Measurements from ENCODE around the gene LRP1.
"Not testable (repeated sequence)": the region's sequence is repeated elsewhere in the genome, so short reads cannot be mapped to it uniquely, and the experiment has no call there.

Gene LRP1

DNA sequence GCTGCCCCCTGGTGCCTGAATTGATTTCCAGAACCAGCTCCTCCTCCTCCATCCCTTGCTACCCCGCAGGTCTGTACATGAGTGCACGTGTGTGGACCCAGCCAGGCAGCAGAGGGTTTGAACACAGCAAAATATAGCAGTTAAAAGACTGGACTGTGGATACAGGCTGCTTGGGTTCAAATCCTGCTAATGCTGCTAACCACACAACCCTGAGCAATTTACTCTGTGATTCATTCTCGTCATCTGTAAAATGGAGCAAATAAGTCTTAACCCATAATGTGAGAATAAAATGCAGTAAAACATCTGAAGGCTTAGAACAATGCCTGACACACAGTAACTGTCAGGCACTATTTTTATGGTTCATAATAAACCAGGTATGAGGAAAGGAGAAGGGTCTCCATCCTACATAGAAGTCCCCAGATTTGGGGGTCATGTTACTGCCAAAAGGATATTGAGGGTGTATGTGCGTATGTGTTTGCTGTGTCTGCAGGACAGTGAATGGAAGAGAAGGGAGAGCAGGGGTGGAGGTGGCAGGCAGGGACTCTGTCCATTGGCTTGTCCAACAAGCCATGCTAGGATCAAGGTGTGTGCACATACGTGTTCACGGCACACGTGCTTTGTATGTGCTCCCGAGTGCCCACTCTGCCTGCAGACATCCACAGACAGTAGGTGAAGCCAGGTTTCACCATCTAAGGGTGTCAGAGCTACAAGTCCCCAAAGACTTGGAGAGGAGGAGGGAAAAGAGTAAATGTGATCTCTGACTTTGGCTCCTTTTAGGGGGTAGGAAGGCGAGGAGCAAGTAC lies 15.6 kb upstream of the LRP1 start:
- DNase-seq = peak; percentile 93

DNA sequence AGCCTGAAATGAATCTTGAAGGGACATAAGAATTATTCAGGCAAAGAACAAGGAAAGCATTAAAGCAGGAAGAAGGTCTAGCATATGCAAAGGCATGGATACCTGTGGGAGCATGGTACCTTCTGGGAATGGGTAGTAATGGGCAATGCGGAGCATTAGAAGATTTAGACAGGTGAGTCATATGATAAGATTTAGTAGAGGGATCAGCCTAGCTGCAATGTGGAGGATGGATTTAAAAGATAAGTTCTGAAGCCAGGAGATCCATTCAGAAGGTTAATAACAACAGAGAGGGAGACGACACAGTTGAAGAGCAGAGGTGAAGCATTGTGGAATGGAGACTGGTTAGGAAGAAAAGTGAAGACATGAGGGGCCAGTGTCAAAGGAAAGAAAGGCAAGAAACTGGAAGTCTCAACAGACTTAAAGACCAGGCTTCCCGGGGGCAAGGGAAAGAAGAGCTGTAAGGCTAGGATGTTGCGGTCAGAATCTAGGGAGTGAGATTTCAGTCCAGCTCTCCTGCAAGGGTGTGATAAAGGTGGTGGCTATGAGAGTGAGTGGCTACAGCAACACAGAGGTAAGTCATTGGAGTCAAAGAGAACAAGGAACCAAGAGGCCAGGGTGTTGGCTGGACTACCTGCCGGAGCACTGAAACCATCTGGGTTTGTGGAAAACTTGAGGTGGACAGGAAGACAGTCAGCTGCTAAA lies 11.6 kb upstream of the LRP1 start:
- no peak for DNase-seq

DNA sequence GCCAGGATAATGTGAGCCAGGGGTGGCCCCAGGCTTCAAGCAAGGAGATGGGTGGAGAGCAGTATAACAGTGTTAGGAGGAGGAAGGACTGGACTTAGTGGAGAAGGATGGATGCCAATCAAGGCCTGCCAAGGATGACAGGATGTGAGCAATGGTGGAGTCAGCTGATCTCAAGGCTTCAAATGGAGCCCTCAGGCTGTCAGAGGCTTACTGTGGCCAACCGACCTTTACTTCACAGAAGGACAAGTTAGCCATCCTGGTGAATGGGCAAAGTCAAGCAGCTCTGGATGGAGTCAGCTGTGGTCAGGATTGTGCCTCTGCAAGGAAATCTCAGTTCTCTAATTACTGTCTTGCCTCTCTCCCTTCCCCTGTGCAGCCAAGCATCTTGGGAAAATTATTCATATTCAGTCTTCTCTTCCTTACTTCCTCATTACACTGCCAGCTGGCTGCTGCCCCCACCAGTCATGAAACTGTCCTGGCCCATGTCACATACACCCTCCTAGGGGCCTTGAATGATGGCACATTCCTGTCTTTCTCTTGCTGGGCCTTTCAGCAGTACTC lies 9.5 kb upstream of the LRP1 start:
- DNase-seq = no peak

DNA sequence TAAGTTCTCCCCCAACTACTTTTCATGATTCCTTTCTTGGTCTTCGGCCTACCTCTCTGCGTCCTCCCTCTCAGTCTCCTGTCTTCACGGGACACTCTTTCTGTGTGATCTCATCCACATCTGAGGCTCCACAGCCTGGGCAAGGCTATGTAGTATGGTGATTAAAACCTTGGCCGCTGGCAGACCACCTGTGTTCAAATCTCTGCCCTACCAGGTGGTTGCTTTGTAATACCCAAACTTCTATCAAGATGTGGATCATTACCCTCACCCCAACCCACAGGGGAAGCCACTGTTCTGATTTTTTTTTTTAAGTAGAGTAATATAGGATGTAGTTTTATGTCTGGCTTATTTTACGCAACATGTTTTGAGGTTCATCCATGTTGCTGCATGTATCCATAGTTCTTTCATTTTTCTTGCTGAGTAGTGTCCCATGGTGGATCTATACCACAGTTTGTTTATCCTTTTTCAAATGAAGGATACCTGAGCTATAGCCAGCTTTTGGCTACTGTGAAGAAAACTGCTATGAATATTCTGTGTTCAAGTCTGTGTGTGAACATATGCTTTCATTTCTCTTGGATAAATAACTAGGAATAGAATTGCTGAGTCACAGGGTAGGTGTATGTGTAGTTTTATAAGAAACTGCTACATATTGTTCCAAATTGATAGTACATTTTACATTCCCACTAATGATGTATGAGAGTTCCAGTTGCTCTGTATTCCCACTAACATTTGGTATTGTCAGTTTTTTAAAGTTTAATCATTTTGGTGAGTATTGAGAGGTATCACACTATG lies 8.8 kb upstream of the LRP1 start:
- no peak for DNase-seq

DNA sequence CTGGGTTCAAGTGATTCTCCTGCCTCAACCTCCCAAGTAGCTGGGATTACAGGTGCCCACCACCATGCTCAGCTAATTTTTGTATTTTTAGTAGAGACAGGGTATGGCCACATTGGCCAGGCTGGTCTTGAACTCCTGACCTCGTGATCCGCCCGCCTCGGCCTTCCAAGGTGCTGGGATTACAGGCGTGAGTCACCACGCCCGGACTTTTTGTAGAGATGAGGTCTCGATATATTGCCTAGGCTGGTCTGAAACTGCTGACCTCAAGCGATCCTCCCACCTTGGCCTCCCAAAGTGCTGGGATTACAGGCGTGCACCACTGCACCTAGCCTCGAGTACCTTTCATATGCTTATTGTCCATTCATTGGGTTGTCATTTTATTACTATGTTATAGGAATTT lies 7.6 kb upstream of the LRP1 start:
- not testable (repeated sequence) for DNase-seq

DNA sequence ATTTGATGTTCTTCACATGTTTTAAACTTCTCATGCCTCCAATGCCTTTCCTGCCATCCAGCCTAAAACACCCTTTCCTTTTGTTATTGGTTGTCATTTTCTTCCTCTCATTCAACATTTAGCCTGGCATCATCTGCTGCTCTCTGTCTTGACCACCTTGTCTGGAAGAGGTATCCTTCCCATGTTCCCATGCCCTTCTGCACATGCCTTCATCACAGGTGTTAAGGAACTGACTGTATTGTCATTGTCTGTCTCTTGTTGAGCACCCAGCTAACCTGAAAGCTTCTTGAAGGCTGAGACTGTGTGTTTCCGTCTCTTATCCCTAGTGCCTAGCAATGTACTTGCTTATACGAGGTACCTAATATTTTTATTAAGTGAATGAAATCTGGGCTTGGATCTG lies 4.5 kb upstream of the LRP1 start:
- DNase-seq = no peak

DNA sequence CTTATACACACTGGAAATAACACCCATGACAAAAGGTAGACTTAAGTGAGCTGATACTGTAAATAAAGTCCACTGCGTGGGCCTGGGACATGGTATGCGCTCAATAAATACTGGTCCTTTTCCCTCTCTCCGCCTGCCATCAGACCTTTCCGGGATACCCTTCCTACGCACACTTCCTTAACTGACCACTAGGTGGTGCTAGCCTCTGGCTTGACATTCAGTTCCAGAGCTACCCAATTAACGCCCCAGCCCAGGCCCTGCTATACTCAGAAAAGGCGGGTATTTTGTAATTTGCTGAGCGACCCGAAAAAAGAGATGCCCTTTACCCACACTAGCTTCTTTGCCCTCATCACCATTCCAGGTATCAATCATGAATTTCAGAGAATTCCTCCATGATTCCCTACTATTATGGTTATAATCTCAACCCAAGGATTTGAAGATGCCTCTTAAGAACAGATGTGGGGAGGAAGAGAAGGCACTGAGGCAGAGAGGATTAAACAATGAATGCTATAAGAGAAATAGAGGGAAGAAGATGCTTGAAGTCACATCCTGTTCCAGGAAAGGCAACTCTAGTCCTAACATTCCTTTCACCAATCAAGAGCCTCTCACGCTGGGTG lies 3.9 kb upstream of the LRP1 start:
- DNase-seq = peak; percentile 84

DNA sequence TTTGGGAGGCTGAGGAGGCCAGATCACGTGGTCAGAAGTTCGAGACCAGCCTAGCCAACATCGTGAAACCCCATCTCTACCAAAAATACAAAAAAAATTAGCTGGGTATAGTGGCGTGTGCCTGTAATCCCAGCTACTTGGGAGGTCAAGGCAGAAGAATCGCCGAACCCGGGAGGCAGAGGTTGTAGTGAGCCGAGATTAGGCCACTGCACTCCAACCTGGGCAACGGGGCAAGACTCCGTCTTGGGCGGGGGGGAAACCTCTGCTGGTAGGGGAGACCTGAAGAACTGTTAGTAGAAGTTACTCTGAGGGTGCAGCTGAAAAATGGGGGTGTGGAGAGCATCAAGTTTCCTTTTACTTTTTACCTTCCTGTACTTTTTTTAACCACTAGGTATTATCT lies 2.2 kb upstream of the LRP1 start:
- DNase-seq = no peak

DNA sequence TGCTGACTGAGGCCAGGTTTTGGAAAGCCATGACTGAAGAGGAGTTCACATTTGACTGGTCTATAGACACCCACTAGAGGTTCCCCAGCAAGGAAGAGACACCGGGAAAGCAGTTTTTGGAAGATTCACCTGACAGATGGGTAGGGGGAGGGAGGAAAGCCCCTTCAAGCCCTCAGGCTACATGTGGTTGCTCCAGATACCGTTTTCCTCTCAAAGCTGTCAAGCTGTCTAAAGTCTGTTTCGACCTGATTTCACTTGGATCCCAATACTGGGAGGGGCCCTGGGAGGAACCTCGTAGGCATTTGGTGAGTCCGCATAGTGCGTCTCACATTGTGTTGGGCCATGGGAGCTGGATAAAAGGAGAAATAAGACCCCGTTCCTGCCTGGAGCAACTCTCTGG lies 1.7 kb upstream of the LRP1 start:
- DNase-seq = no peak

DNA sequence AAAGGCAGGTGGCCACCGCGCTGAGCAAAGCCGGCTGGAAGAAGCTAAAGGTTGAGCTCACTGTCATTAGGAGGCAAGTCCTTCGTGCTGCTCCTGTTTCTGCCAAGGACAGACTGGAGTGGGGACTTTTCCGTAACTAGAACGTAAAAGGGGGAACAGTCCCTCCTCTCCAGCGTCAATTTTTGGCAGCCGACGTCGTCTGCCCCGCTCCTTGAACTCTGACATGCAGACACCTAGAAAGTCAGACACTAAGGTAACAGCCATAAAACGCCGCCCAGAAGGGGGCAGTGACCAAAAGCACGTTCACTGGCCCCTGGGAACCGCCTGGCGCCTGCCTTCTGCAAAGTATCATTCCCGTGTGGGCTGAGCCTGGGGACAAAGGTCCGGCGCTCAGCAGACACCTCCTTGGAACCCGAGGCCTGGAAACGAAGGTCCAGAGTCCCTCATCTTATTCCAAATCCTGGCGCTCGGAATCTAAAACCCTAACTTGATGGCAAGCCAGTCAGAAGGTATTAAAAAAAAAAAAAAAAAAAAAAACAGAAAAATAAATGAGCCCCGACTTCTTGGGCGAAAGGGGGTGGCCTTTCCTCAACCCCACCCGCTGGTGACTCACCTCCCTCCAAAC lies 1.1 kb upstream of the LRP1 start:
- DNase-seq = peak; percentile 60

DNA sequence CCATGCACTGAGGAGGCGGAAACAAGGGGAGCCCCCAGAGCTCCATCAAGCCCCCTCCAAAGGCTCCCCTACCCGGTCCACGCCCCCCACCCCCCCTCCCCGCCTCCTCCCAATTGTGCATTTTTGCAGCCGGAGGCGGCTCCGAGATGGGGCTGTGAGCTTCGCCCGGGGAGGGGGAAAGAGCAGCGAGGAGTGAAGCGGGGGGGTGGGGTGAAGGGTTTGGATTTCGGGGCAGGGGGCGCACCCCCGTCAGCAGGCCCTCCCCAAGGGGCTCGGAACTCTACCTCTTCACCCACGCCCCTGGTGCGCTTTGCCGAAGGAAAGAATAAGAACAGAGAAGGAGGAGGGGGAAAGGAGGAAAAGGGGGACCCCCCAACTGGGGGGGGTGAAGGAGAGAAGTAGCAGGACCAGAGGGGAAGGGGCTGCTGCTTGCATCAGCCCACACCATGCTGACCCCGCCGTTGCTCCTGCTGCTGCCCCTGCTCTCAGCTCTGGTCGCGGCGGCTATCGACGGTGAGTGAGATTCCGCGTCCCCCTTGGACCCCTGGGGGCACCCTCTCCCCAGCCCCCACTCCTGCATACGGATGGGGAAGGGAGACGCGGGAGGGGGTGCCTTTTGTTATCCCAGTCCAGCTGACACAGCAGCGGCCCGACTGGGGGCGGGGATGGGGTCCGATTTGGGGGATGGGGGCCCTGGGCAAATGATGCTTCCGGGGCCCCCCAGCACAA lies 400 bp downstream of the LRP1 start:
- DNase-seq = no peak

DNA sequence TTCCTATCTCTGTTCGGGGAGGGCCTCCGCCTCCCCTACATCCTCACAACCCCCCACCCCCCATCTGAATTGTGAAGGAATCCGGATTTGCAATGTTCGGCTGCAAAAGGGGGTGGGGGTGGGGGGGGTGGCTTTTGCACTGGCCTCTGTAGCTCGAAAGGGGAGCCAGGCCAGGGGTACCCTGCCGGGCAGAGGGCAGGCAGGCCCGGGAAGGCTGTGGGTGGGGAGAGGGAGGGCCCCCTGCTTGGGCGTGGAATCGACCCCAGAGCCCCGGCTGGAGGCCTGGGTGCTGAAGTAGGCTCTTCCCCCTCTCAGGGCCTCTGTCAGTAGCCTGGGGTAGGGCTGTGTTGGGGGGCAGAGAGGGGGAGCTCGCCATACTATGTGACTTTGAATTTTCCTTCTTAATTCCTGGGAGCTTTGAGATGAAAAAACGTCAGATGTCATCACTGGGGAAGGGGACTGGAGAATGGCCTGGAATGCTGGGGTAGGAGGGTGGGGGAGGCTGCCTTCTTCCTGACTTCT lies 1.1 kb downstream of the LRP1 start:
- DNase-seq = no peak

DNA sequence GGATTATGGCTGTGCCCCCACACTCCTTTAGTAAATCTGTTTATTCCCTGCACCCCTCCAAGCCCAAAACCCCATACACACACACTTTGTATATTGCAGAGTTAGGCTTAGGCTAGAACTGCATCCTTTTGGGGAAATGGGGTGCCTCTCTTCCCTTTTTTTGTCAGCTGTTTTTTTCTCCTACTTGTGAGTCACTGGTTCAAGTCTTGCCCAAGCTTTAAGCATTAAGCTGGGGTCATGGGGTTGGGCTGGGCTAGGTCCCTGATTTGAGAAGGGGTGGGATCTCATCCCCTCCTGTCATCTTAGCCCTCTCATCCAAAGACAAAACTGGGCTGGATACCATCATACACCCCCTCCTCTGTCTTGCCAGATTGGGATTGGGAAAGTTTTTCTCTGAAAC lies 1.6 kb downstream of the LRP1 start:
- DNase-seq = no peak

DNA sequence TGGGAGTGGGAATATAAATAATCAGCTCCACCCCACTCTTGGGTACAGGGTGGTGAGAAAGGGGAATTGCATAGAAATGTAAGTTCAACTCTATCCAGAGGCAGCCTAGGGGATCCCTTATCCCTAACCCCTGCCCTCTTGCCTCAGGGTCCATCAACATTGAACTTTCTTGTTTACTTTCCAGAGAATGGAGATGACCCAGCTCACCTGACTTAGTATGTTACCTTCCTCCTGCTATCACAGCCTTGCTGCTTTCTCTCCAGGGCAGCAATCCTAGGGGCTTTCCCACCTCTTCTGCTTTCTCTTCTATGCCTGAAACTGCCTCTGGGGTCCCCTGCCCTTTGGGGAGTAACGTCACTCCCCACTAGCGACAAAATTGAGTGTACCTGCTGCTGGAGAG lies 2.7 kb downstream of the LRP1 start:
- DNase-seq = no peak

DNA sequence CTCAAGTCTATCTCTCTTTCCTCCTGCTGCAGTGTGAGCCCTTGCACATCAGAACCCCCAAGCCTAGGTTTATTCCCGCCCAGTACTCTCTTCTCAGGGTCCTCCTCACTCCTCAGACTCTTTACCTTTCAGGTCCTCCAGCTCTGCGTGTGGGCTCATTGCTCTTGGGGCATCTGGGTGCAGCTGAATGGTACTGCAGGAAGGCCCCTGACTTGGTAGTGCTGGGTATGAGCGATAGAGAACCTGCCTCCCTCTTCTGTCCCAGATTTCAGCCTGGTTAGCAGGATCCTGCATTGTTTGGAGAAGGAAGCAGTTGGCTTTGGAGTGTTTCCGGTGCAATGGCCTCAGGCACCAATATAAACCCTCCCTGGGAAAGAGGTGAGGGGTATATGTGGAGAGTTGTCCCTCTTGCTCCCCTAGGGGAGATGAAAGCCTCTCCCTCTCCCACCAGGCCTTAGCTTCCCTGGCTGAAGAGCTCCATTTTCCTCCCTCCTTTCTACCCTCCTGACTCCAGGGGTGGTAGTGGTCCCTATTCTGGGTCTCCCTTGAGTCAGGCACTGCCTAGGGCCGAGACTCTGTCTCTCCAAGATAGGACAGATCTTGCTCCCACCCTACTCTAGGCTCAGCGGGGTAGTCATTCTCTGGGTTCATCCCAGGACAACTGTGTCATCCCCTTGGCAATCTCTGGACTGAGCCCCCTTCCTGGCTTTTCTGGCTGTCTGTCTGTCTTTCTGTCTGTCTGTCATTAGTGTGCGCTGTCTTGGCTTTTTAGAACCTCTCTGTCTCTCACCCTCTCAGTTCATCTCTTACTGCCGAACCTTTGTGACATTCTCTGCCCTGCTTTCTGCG lies 3.8 kb downstream of the LRP1 start:
- no peak for DNase-seq

DNA sequence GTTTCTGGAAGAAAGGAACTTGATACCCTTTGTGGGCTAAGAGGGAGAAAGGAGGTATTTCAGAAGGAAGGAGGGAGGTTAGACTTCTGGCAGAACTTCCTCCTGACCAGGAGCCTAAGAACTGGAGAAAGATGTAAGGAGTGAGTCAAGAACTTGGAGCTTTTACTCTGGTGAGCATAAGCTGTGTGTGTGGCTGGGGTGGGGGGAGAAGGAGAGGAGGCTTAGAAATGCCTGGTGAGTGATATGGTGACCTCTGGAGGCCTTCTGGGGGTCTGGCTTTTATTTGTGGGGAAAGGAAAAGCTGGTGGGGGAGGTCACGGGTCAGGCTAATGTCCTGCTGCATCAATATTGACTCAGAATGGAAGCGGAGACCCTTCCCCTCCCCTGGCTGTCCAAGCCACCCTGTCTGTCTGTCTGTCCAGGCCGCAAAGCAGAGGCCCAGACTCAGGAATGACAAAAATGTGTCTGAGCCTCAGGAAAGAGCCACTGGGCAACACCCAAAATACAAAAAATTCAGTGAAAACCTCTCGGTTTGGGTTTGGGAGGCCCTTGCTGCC lies 4.8 kb downstream of the LRP1 start:
- DNase-seq = no peak

DNA sequence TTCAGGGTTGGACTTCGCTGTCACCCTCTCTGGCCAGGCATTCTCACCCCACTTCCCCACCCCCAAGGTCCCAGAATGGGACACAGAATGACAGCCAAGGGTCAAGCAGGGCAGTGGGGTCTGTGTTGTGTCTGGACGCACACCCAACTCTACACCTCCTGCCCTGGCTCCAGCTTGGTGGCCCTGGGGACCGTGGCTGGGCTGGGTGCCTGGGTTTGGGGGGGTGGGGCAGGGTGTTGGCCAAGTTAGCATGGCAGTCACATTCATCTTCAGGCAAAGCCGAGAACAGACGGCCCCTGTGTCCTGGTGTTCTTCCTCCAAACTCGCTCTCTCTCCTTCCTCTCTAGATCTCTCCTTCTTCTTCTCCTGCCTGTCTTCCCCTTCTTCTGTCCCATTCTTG lies 5.6 kb downstream of the LRP1 start:
- no peak for DNase-seq

DNA sequence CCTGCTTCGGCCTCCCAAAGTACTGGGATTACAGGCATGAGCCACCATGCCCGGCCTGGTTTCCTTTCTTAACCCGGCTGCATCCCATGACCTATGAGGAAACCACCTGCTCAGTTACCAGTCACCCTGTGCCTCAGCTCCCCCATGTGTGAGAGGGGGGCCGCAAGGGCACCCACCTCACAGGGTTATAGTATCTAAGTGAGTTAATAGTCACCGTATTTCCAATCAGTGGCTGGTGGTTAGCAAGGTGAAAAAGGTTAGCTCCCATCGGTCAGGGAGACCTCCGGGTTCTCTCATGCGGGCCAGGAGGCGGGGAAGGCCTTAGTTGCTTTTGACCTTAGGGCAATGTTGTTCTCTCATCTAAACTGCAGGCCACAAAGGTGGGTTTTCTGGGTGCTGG lies 6.7 kb downstream of the LRP1 start:
- no peak for DNase-seq

DNA sequence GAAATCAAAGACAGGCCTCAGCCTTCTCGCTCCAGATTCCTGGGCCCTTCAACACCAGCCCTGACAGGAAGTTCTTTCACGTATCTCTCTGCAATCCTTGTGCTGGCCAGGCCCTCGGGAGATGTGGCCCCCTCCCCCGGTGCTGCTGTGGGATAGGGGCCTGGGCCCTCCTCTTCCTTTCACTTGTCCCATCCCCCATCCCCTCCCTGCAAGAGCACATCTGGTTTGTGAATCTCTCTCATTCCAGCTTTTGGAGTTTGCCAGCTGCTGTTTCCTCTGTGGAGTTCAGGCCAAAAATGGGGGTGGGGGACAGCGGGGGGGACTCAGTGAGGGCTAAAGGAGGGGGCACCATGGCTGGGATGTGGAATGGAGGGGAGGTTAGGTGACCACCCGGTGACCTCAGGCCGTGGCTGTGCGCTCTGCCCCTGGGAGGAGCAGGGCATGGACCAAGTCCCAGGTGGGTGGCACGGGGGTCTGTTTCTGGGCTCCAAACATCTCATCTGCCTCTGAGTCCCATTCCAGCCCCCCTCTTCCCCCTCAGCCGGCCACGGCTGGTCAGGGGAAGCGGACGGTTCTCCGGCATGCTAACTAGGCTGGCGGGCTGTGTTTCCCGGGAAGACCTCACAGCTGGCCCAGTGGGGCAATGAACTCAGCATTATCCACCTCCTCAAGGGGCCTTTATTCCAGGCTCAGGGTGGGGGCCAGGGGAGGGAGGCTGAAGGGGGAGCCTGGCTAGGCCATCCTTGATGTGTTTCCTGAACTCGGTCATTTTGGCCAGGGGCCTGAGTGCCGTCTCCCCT lies 7.4 kb downstream of the LRP1 start:
- no peak for DNase-seq

All from stimulated activated CD8-positive, alpha-beta memory T cell treated with anti-CD3 and anti-CD28 coated beads, Interleukin-4, amount 100 ng/mL, for 48 hours (primary cell).